Measurements from ENCODE around the gene MACROH2A1.
A peak's percentile ranks its signal among the peaks of the same experiment; 100 is the strongest.

The MACROH2A1 gene

DNA sequence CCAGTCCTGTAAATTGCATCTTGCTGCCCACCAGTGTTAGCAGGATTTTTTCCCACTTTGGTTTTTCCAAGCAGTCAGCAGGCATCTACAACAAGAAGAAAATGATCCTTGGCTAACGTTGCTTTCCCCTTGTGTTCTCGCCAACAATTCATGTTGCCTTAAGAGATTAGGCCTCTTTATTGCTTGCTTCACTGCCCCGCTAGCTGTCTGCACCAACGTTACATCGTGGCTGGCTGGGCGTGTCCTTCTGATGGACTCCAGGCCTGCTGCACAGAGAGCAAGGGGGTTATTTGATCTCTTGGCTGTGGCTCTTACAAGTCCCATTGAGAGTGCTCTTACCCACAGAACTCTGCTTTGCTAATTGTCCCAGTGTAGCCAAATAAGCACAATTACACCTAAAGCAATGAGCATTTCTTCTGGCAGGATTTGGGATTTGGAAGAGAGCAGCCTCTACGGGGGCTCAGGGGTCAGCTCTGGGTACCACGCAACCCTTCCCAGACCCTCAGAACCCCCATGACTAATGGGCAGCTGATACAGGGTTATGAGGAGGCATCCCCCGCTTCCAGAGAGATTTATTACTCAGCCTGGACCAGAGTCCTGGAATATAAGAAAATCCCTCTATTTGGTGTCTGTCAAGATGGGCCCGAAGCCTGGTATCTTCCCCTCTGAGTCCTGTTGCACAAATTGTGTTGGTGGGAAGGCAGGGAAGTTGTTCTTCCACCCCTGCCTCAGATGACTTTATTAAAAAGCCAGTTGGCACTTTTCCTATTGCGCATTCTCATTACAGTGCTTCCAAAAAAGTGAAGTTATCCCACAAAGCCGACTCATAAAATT lies 30.5 kb upstream of the MACROH2A1 start:
- TF ChIP-seq POLR2A (IDR thresholded peaks at IDR 0.05; ENCODE audit: low read length) (no peak), GATA1 (IDR thresholded peaks at IDR 0.05; ENCODE audit: low read depth, low read length) (no peak)
- no peak for DNase-seq

- no peak for DNase-seq
- TF ChIP-seq POLR2A (IDR thresholded peaks at IDR 0.05; ENCODE audit: low read length) (no peak), GATA1 (IDR thresholded peaks at IDR 0.05; ENCODE audit: low read depth, low read length) (no peak)
Observed at GRCh38 chr5:135428586-135428985, 29.6 kb upstream of the MACROH2A1 start.

GRCh38 chr5:135426102-135427082 lies 27.4 kb upstream of the MACROH2A1 start:
- TF ChIP-seq POLR2A (IDR thresholded peaks at IDR 0.05; ENCODE audit: low read length) (no peak), GATA1 (IDR thresholded peaks at IDR 0.05; ENCODE audit: low read depth, low read length) (no peak)
- DNase-seq: peak; percentile 62 to 72

GRCh38 chr5:135425641-135426040 lies 26.6 kb upstream of the MACROH2A1 start:
- TF ChIP-seq POLR2A (IDR thresholded peaks at IDR 0.05; ENCODE audit: low read length): no peak
- TF ChIP-seq GATA1 (IDR thresholded peaks at IDR 0.05; ENCODE audit: low read depth, low read length): no peak
- DNase-seq: no peak

DNA sequence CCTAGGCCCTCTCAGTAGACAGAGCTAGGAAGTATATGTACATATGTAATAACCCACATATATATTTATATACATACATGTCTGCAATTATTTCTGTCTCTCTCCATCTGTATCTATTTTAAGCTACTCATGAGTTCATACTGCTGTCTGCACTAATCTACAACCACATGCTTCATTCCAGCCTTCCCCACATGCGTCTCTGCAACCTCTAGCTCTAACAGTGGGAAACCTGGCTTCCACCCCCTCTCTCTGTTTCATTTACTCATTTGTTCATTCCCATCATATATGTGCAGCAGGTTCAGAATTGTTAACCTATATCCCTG lies 24.8 kb upstream of the MACROH2A1 start:
- no peak for DNase-seq
- TF ChIP-seq GATA1 (IDR thresholded peaks at IDR 0.05; ENCODE audit: low read depth, low read length): no peak
- TF ChIP-seq POLR2A (IDR thresholded peaks at IDR 0.05; ENCODE audit: low read length): no peak

- DNase-seq: no peak
Observed at GRCh38 chr5:135423146-135423845, 24.3 kb upstream of the MACROH2A1 start.

DNA sequence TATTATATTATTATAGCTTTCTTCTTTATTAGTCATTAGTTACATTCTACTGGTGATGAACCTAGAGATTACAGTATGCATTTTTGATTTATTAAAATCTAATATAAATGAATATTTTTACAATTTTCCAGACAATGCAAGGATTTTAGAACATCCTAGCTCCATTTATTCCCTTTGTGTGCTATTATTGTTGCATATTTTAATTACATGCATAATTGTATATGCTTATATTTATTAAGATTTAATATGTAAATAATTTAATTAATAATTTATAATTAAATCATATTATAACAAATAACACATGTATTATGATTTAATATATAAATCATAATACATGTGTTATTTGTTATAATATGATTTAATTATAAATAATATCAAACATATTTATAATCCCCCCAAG lies 23.4 kb upstream of the MACROH2A1 start:
- TF ChIP-seq GATA1 (IDR thresholded peaks at IDR 0.05; ENCODE audit: low read depth, low read length): no peak
- no peak for TF ChIP-seq POLR2A (IDR thresholded peaks at IDR 0.05; ENCODE audit: low read length)
- DNase-seq: no peak

More at GRCh38 chr5:135423146-135423845, 24.3 kb upstream of the MACROH2A1 start:
- TF ChIP-seq GATA1 (IDR thresholded peaks at IDR 0.05; ENCODE audit: low read depth, low read length) (no peak), POLR2A (IDR thresholded peaks at IDR 0.05; ENCODE audit: low read length) (no peak)

DNA sequence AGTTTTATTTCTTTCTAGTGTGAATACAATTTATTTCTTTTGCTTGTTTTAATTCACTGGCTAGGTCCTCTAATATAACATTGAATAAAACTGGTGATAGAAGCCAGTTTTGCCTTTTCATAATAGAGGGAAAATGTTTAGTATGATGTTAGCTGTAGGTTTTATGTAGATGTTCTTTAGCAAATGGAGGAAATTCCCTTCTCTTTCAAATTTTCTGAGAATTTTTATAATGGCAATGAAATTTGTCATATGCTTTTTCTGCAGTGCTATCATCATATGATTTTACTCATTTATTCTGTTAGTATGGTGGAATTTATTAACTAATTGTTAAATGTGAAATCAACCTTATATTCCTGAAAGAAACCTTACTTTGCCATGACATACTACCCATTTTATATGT lies 18.1 kb upstream of the MACROH2A1 start:
- TF ChIP-seq POLR2A (IDR thresholded peaks at IDR 0.05; ENCODE audit: low read length) (no peak), GATA1 (IDR thresholded peaks at IDR 0.05; ENCODE audit: low read depth, low read length) (no peak)

DNA sequence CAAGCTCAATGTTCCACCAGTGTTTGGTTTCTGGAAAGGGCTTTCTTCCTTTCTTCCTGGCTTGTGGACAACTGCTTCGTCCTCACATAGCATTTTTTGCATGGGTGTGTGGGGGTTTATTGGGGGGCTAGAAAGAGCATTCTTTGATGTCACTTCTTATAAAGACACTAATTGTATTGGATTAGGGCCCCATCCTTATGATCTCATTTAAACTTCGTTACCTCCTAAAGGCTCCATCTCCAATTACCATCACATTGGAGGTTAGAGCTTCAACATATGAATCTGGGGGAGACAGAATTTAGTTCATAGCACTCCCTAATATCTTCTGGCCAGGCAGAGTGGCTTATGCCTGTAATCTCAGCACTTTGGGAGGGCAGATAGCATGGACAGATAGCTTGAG lies 6.1 kb upstream of the MACROH2A1 start:
- TF ChIP-seq GATA1 (IDR thresholded peaks at IDR 0.05; ENCODE audit: low read depth, low read length): no peak
- TF ChIP-seq POLR2A (IDR thresholded peaks at IDR 0.05; ENCODE audit: low read length): no peak
- no peak for DNase-seq

More for the DNA sequence above, 18.1 kb upstream of the MACROH2A1 start:
- DNase-seq: no peak

DNA sequence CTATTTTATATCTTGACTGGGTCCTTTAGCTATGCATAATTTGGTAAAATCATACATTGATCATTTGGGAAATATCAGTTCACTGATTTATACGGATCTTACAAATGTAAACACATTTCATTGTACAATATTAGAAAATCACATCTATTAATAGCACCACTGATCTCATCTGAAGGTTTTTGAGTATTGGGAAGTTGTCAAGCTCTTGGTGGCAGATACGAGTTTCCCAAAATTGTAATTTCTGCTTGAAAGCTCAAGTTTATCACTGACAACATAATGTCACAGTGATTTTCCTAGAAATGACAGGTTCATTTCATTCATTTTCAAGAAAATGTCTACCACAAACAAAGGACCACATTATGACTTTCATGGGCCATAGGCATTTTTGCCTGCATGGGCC lies 3.0 kb upstream of the MACROH2A1 start:
- DNase-seq: no peak
- TF ChIP-seq GATA1 (IDR thresholded peaks at IDR 0.05; ENCODE audit: low read depth, low read length) (no peak), POLR2A (IDR thresholded peaks at IDR 0.05; ENCODE audit: low read length) (no peak)

DNA sequence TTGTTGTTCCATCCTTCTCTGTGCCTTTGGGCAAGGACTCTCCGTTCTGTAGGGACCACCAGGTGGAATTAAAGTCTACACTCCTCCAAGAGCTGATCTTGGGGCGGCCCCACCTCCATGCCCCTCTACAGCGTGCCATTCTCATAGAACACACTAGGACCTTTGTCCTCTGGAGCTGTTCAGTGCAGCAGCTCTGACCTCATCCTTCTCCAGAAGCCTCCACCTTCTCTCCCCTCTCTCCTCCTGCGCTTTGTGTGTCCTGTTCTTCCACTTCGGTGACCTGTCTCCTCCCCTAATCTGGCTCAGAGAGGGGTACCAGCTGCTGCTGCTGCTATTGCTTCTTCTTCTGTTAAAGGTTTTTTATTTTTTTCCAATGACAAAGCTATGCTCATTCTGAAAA lies 1.8 kb upstream of the MACROH2A1 start:
- TF ChIP-seq POLR2A (IDR thresholded peaks at IDR 0.05; ENCODE audit: low read length) (no peak), GATA1 (IDR thresholded peaks at IDR 0.05; ENCODE audit: low read depth, low read length) (no peak)
- no peak for DNase-seq

- TF ChIP-seq GATA1 (IDR thresholded peaks at IDR 0.05; ENCODE audit: low read depth, low read length): no peak
- no peak for TF ChIP-seq POLR2A (IDR thresholded peaks at IDR 0.05; ENCODE audit: low read length)
- peak in 1 of 2 experiments; percentile 68 for DNase-seq
Observed at GRCh38 chr5:135399794-135400542, 937 bp upstream of the MACROH2A1 start.
